Hepatocyte (in vitro differentiated cells): Measurements from ENCODE around the gene CFAP73.

Source experiments
- EZH2 ChIP-seq: fragments of 200-600 bp; sonication (generic); IDR thresholded peaks from 2 replicates; pipeline ENCODE4 v1.6.1; 2016; ENCODE audit warnings: antibody characterized with exemption, mild to moderate bottlenecking, borderline replicate concordance
- TF ChIP-seq, protein P1 (sequence below): fragments of 200-600 bp; sonication (generic); IDR thresholded peaks from 2 replicates; pipeline ENCODE4 v1.5.1; 2016; ENCODE audit warnings: antibody characterized with exemption, mild to moderate bottlenecking; ENCODE audit not compliant: poor library complexity

DNA sequence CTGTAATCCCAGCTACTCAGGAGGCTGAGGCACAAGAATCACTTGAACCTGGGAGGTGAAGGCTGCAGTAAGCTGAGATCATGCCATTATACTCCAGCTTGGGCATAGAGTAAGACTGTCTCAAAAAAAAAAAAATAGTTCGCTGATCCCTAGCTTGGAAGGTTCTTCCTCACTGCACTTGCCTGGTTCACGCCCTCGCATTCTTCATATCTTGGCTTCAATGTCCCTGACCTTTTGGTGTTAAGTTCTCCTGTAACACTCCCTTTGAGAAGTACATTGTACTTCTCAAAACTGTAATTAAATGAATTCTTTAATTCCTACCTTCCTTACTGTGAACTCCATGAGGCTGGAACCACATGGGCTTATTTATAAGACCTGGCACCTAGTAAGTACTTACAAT lies 55.3 kb downstream of the CFAP73 start:
- TF ChIP-seq, protein P1, sequence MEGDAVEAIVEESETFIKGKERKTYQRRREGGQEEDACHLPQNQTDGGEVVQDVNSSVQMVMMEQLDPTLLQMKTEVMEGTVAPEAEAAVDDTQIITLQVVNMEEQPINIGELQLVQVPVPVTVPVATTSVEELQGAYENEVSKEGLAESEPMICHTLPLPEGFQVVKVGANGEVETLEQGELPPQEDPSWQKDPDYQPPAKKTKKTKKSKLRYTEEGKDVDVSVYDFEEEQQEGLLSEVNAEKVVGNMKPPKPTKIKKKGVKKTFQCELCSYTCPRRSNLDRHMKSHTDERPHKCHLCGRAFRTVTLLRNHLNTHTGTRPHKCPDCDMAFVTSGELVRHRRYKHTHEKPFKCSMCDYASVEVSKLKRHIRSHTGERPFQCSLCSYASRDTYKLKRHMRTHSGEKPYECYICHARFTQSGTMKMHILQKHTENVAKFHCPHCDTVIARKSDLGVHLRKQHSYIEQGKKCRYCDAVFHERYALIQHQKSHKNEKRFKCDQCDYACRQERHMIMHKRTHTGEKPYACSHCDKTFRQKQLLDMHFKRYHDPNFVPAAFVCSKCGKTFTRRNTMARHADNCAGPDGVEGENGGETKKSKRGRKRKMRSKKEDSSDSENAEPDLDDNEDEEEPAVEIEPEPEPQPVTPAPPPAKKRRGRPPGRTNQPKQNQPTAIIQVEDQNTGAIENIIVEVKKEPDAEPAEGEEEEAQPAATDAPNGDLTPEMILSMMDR = no peak
- TF ChIP-seq EZH2 = no peak
